Natural killer cell (primary cell): ENCODE data around the gene SBSN. TPM values are rescaled to one million over a fixed set of nuclear protein-coding genes. Genes with fewer than 3 reads are reported as not detected.

Source experiments
- ATAC-seq, 3 donors: fragments of 150-1000 bp in 2 of 3; fragments of 200-7000 bp in 1 of 3; cut with Tn5 transposase; 1 replicate in 1 of 3; 2 replicates in 2 of 3; pipeline ENCODE4 v1.10.0; 2021; ENCODE audit warnings: mild to moderate bottlenecking in 2 of 3, moderate library complexity in 2 of 3
- DNase-seq, 2 donors: peaks; one replicate each; pipeline versions ENCODE4 v3.0.0 to v3.0.0-alpha.2; 2013 to 2021; ENCODE audit warnings: mixed read lengths in 1 of 2
- H3K27ac ChIP-seq: one replicate; pipeline ENCODE4 v1.5.1; 2013; ENCODE audit warnings: mild to moderate bottlenecking, low read length
- H3K27me3 ChIP-seq: one replicate; pipeline ENCODE4 v1.6.1; 2013; ENCODE audit warnings: low read length; ENCODE audit not compliant: control insufficient read depth, insufficient read depth
- H3K36me3 ChIP-seq: one replicate; pipeline ENCODE4 v1.6.1; 2013; ENCODE audit warnings: low read length; ENCODE audit not compliant: control insufficient read depth, insufficient read depth
- H3K4me1 ChIP-seq: one replicate; pipeline ENCODE4 v1.6.1; 2013; ENCODE audit warnings: low read length; ENCODE audit not compliant: control insufficient read depth, insufficient read depth
- H3K4me3 ChIP-seq: one replicate; pipeline ENCODE4 v1.5.1; 2013; ENCODE audit warnings: low read length
- H3K9me3 ChIP-seq: one replicate; pipeline ENCODE4 v1.6.1; 2013; ENCODE audit warnings: low read length; ENCODE audit not compliant: control insufficient read depth, insufficient read depth
- H3K27ac Mint-ChIP-seq, 2 donors: one replicate each; pipeline ENCODE4 v1.8.0; 2022; ENCODE audit warnings: mild to moderate bottlenecking in 2 of 2, mixed read lengths in 2 of 2, moderate library complexity in 1 of 2
- H3K27me3 Mint-ChIP-seq, 2 donors: one replicate each; pipeline ENCODE4 v1.8.0; 2022; ENCODE audit warnings: low read depth in 2 of 2, mixed read lengths in 2 of 2
- H3K36me3 Mint-ChIP-seq: one replicate; pipeline ENCODE4 v1.8.0; 2022; ENCODE audit warnings: mixed read lengths
- H3K4me1 Mint-ChIP-seq, 2 donors: one replicate each; pipeline ENCODE4 v1.8.0; 2022; ENCODE audit warnings: mixed read lengths in 2 of 2
- H3K4me3 Mint-ChIP-seq: one replicate; pipeline ENCODE4 v1.8.0; 2022; ENCODE audit warnings: mild to moderate bottlenecking, moderate library complexity, mixed read lengths
- H3K9me3 Mint-ChIP-seq, 2 donors: one replicate each; pipeline ENCODE4 v1.8.0; 2022; ENCODE audit warnings: mixed read lengths in 2 of 2
- CTCF ChIP-seq: fragments of 200-600 bp; IDR thresholded peaks from one replicate; pipeline ENCODE4 v1.8.0; 2022; ENCODE audit warnings: antibody characterized with exemption
- WGBS: methylation state at CpG from one replicate; pipeline ENCODE4 v1.1.7; 2013; ENCODE audit warnings: missing lambda C conversion rate; ENCODE audit not compliant: insufficient coverage; 5-methylcytosine and 5-hydroxymethylcytosine counted together
- intact Hi-C: fragments of 100-400 bp; cut with micrococcal nuclease; formaldehyde crosslinking; loops from one replicate; pipeline ENCODE4 v1.14.2; 2022
- total RNA-seq, 4 donors: library from RNA; stranded (reverse); fragments of 120-200 nt in 1 of 4; gene quantifications; one replicate each; pipeline versions ENCODE4 v1.2.3 to v1.2.4, GENCODE V29; 2013 to 2022

SBSN gene
- total RNA-seq, 3 donors from 2014 or later (not counting 1 experiment from before 2014, with no cell fraction given), result not detected

DNA sequence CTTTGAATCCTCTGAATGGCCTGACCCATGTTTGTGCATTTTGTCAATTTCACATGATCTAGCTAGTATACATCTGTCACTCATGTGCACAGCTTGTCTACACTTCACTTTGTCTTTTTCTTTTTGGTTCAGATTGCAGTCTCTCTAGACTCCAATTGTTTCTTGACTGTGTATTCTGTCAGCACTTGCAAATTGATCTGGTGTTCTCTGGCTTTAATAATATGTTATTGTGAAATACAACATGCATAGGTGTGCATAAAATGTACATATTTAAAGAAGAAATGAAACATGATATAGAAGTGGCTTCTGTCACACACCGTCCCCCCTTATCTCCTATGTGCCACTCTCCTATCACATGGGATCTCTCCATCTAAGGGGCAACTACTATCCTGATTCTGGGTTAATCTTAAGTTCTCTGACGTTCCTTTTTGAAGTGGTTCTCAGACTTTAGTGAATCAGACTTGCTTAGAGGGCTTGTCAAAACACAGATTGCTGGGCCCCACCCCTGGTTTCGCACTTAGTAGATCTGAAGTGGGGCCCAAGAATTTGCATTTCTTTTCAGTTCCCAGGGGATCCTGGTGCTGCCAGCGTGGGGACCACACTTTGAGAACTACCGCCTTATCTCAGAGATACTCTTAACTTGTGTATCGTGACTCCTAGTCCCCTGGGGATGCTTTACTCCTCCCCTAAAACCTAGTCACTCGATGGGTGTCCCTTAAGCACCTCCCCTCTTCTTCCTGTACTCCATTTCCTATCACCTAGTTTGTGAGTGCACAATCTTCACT, 43.7 kb downstream of the SBSN start:
- DNase-seq, result no peak

GRCh38 chr19:35483089-35483488, 45.0 kb downstream of the SBSN start:
- no peaks in the 10 kb centered on the region for H3K9me3 ChIP-seq
- 75% methylated on average over 5 of the region's 5 CpGs for WGBS
- H3K36me3 ChIP-seq, result no peaks in the 10 kb centered on the region
- H3K36me3 Mint-ChIP-seq, result no peaks in the 10 kb centered on the region
- DNase-seq (no peak), ATAC-seq (no peak)
- H3K4me1 Mint-ChIP-seq, result no peaks in the 10 kb centered on the region
- no peak overlapping the region for H3K27ac Mint-ChIP-seq
- H3K4me1 ChIP-seq, result no peaks in the 10 kb centered on the region
- no peak overlapping the region for H3K4me3 Mint-ChIP-seq
- no peaks in the 10 kb centered on the region for H3K9me3 Mint-ChIP-seq
- peaks cover 4 to 15% of the 10 kb centered on the region in 2 donors for H3K27me3 Mint-ChIP-seq
- no peak overlapping the region for H3K27ac ChIP-seq
- no peaks in the 10 kb centered on the region for H3K27me3 ChIP-seq
- intact Hi-C loops, result no loop called here
- H3K4me3 ChIP-seq, result no peak overlapping the region
- TF ChIP-seq CTCF, result no peak

More for the DNA sequence above, 43.7 kb downstream of the SBSN start:
- Histone ChIP-seq H3K36me3 (no peaks in the 10 kb centered on the region), H3K27me3 (no peaks in the 10 kb centered on the region), H3K27ac (no peak overlapping the region), H3K4me1 (no peaks in the 10 kb centered on the region), H3K9me3 (no peaks in the 10 kb centered on the region), H3K4me3 (no peak overlapping the region)
- Mint-ChIP-seq H3K9me3 (no peaks in the 10 kb centered on the region), H3K4me1 (no peaks in the 10 kb centered on the region), H3K27ac (no peak overlapping the region), H3K4me3 (no peak overlapping the region), H3K27me3 (peaks cover 6 to 15% of the 10 kb centered on the region in 2 donors), H3K36me3 (no peaks in the 10 kb centered on the region)
- intact Hi-C loops, result no loop called here
- 60% methylated on average over 7 of the region's 7 CpGs for WGBS
- ATAC-seq, result no peak
- TF ChIP-seq CTCF, result no peak

GRCh38 chr19:35478794-35479677, 49.1 kb downstream of the SBSN start:
- Histone ChIP-seq H3K9me3 (no peaks in the 10 kb centered on the region), H3K4me3 (no peak overlapping the region), H3K4me1 (no peaks in the 10 kb centered on the region), H3K27me3 (no peaks in the 10 kb centered on the region), H3K36me3 (no peaks in the 10 kb centered on the region), H3K27ac (no peak overlapping the region)
- H3K36me3 Mint-ChIP-seq, result no peaks in the 10 kb centered on the region
- DNase-seq (no peak), ATAC-seq (no peak)
- H3K27me3 Mint-ChIP-seq, result peaks cover 0 to 3% of the 10 kb centered on the region in 2 donors
- WGBS, result 95% methylated on average over 21 of the region's 21 CpGs
- intact Hi-C loops, result no loop called here
- H3K4me3 Mint-ChIP-seq, result no peak overlapping the region
- no peak overlapping the region for H3K27ac Mint-ChIP-seq
- no peaks in the 10 kb centered on the region for H3K4me1 Mint-ChIP-seq
- H3K9me3 Mint-ChIP-seq, result no peaks in the 10 kb centered on the region
- TF ChIP-seq CTCF, result no peak
